Renal pelvis (tissue), 12 donors: ENCODE measurements around the gene C1orf105. TPM values are rescaled to one million over a fixed set of nuclear protein-coding genes. Genes with fewer than 3 reads are reported as not detected.
A peak's percentile ranks its signal among the peaks of the same experiment; 100 is the strongest.
"Not testable (repeated sequence)": the region's sequence is repeated elsewhere in the genome, so short reads cannot be mapped to it uniquely, and the experiment has no call there.

Source experiments
- DNase-seq: peaks from one replicate; pipeline ENCODE4 v3.0.0-alpha.2; 2013
- long read RNA-seq, 16 experiments: transcript quantifications; one replicate each; lab custom pipeline, GENCODE V29; 2026
- polyA plus RNA-seq, 3 donors: library from polyadenylated mRNA; unstranded; fragments of 120-200 nt; gene quantifications; one replicate each; pipeline ENCODE4 v1.2.1, GENCODE V29; 2013; ENCODE audit not compliant: insufficient read length in 3 of 3

C1orf105 gene
- polyA plus RNA-seq = under 1 TPM in 1 of 3 donors, not detected in 2; 0.28 TPM
- long read RNA-seq, donor 1 = 0 reads
- long read RNA-seq, donor 2 = 0 reads
- long read RNA-seq, donor 3 = 0 reads
- long read RNA-seq, donor 4 = 0 reads
- long read RNA-seq, donor 5 = 0 reads
- long read RNA-seq, donor 6 = 0 reads
- long read RNA-seq, donor 7 = 0 reads
- long read RNA-seq, donor 8 = 0 reads
- long read RNA-seq, donor 9 = 0 reads
- long read RNA-seq, donor 10 = 0 reads
- long read RNA-seq, donor 11 = 0 reads
- long read RNA-seq, donor 12 = 0 reads
- long read RNA-seq, donor 13 = 0 reads
- long read RNA-seq, donor 14 = 0 reads
- long read RNA-seq, donor 15, partial matches to known transcripts = 0 of 1 reads
- long read RNA-seq, donor 15, other reads (novel, unspliced or antisense) = 0 of 1 reads
- long read RNA-seq, donor 16 = 0 reads

GRCh38 chr1:172420385-172420784 is at the start of gene C1orf105:
Gene C1orf105, plus strand, starts transcription at chr1:172420685. Its CDS starts 201 bp downstream, at chr1:172420886.
- no peak for DNase-seq

GRCh38 chr1:172371646-172372045 is 48.8 kb upstream of the C1orf105 start:
- not testable (repeated sequence) for DNase-seq

GRCh38 chr1:172373864-172374263 is 46.6 kb upstream of the C1orf105 start:
- no peak for DNase-seq

- DNase-seq = no peak
These were observed 45.3 kb upstream of the C1orf105 start for GRCh38 chr1:172375211-172375631.

- DNase-seq = no peak
These were observed 44.1 kb upstream of the C1orf105 start for GRCh38 chr1:172376431-172376830.

GRCh38 chr1:172377565-172377964 is 42.9 kb upstream of the C1orf105 start:
- DNase-seq = no peak

GRCh38 chr1:172378109-172378760 is 42.2 kb upstream of the C1orf105 start:
- DNase-seq = no peak

- no peak for DNase-seq
These were observed 39.8 kb upstream of the C1orf105 start for GRCh38 chr1:172380441-172381244.

GRCh38 chr1:172381946-172382345 is 38.5 kb upstream of the C1orf105 start:
- DNase-seq = no peak

- DNase-seq = no peak
These were observed 38.1 kb upstream of the C1orf105 start for GRCh38 chr1:172382406-172382805.

GRCh38 chr1:172382990-172383389 is 37.5 kb upstream of the C1orf105 start:
- no peak for DNase-seq

GRCh38 chr1:172383536-172383935 is 36.9 kb upstream of the C1orf105 start:
- peak; percentile 77 for DNase-seq

GRCh38 chr1:172384656-172385055 is 35.8 kb upstream of the C1orf105 start:
- DNase-seq = no peak

- DNase-seq = no peak
These were observed 34.4 kb upstream of the C1orf105 start for GRCh38 chr1:172386046-172386445.

- DNase-seq = no peak
These were observed 32.0 kb upstream of the C1orf105 start for GRCh38 chr1:172388490-172388889.

GRCh38 chr1:172390301-172390682 is 30.2 kb upstream of the C1orf105 start:
- DNase-seq = no peak

GRCh38 chr1:172390683-172391551 is 29.6 kb upstream of the C1orf105 start:
- DNase-seq = no peak

- no peak for DNase-seq
These were observed 28.5 kb upstream of the C1orf105 start for GRCh38 chr1:172391976-172392375.

GRCh38 chr1:172393354-172393753 is 27.1 kb upstream of the C1orf105 start:
- no peak for DNase-seq

GRCh38 chr1:172394141-172394751 is 26.2 kb upstream of the C1orf105 start:
- DNase-seq = no peak

GRCh38 chr1:172394811-172395210 is 25.7 kb upstream of the C1orf105 start:
- no peak for DNase-seq
